GM19455 (cell line): ENCODE data around the gene CMC1.

Source experiments
- ATAC-seq: cut with Tn5 transposase; IDR thresholded peaks from one replicate; pipeline ENCODE4 v1.9.1; 2021; ENCODE audit not compliant: unreplicated experiment

The CMC1 gene

GRCh38 chr3:28348629-28349468 lies 107.4 kb downstream of the CMC1 start, which contains the start of the genes AZI2 and ZCWPW2:
Gene AZI2 (minus strand): TSS chr3:28348824. CDS start chr3:28340617, 8,207 bp downstream.
Gene ZCWPW2 (plus strand): TSS chr3:28348721. CDS start chr3:28413069, 64,348 bp downstream.
- peak; percentile 94 for ATAC-seq

GRCh38 chr3:28349469-28350000 lies 108.1 kb downstream of the CMC1 start:
- ATAC-seq = peak; percentile 0
